A673 (cell line): ENCODE measurements around the gene HDAC8. TPM values are rescaled to one million over a fixed set of nuclear protein-coding genes. Genes with fewer than 3 reads are reported as not detected.
"Not testable (repeated sequence)": the region's sequence is repeated elsewhere in the genome, so short reads cannot be mapped to it uniquely, and the experiment has no call there.

Experiments used
- BruUV-seq: library from RNA; stranded (reverse); fragments of 400-500 nt; replicated peaks from 2 replicates; lab custom pipeline; 2021; lab: Mats Ljungman, UMichigan
- CTCF ChIA-PET: fragments of 300-600 bp; sonication (Branson Sonifier 250); formaldehyde crosslinking; loops from one replicate; lab custom pipeline; 2022; ENCODE audit warnings: antibody characterized with exemption; lab: Charles Lee
- POLR2A ChIA-PET: fragments of 300-600 bp; sonication (Branson Sonifier 250); formaldehyde crosslinking; loops from one replicate; lab custom pipeline; 2022; ENCODE audit warnings: antibody characterized with exemption; ENCODE audit not compliant: low non-redundant PET; lab: Charles Lee
- DNase-seq: peaks from one replicate; pipeline ENCODE4 v3.0.0-alpha.2; 2015; ENCODE audit warnings: low spot score
- H3K27ac ChIP-seq: fragments of 200-600 bp; sonication (generic); 2 replicates; pipeline ENCODE4 v1.5.1; 2016; ENCODE audit warnings: mixed run types, low read depth, mild to moderate bottlenecking, mixed read lengths, antibody characterized with exemption, low read length; ENCODE audit not compliant: poor library complexity, severe bottlenecking
- H3K27me3 ChIP-seq: fragments of 200-600 bp; sonication (generic); replicated peaks from 2 replicates; pipeline ENCODE4 v1.6.1; 2017; ENCODE audit warnings: mixed run types, low read depth, mild to moderate bottlenecking, mixed read lengths, antibody characterized with exemption, low read length; ENCODE audit not compliant: insufficient read depth, poor library complexity
- H3K36me3 ChIP-seq: fragments of 200-600 bp; sonication (generic); 2 replicates; pipeline ENCODE4 v1.6.1; 2016; ENCODE audit warnings: mixed run types, mild to moderate bottlenecking, mixed read lengths, antibody characterized with exemption, low read length; ENCODE audit not compliant: insufficient read depth, poor library complexity, severe bottlenecking
- H3K4me1 ChIP-seq: fragments of 200-600 bp; sonication (generic); 2 replicates; pipeline ENCODE4 v1.6.1; 2017; ENCODE audit warnings: mixed run types, mild to moderate bottlenecking, mixed read lengths, antibody characterized with exemption, low read length; ENCODE audit not compliant: insufficient read depth, poor library complexity, severe bottlenecking
- H3K4me3 ChIP-seq: fragments of 200-600 bp; sonication (generic); 2 replicates; pipeline ENCODE4 v1.5.1; 2016; ENCODE audit warnings: low read depth, mixed run types, mild to moderate bottlenecking, mixed read lengths, low read length; ENCODE audit not compliant: poor library complexity, severe bottlenecking
- H3K9me3 ChIP-seq: fragments of 200-600 bp; sonication (generic); 2 replicates; pipeline ENCODE4 v1.6.1; 2016; ENCODE audit warnings: mixed run types, low read depth, mild to moderate bottlenecking, mixed read lengths, antibody characterized with exemption, low read length; ENCODE audit not compliant: poor library complexity, severe bottlenecking
- EZH2 ChIP-seq: fragments of 200-600 bp; sonication (generic); IDR thresholded peaks from 2 replicates; pipeline ENCODE4 v1.6.1; 2017; ENCODE audit warnings: borderline replicate concordance, low read depth, mild to moderate bottlenecking, mixed read lengths, antibody characterized with exemption, low read length; ENCODE audit not compliant: poor library complexity, severe bottlenecking
- intact Hi-C: fragments of 100-400 bp; cut with micrococcal nuclease; formaldehyde crosslinking; loops from one replicate; pipeline ENCODE4 v1.10.0; 2022; ENCODE audit not compliant: unreplicated experiment
- total RNA-seq: library from RNA; stranded (reverse); gene quantifications from 2 replicates; pipeline ENCODE4 v1.2.3, GENCODE V29; 2021
- TF ChIP-seq, protein P1 (sequence below): fragments of 300-800, 200-600 bp; sonication (generic); conservative IDR thresholded peaks from 2 replicates; pipeline ENCODE4 v1.5.1; 2017; ENCODE audit warnings: low read depth, mild to moderate bottlenecking, antibody characterized with exemption, low read length, moderate library complexity, mixed read lengths

The HDAC8 gene
- total RNA-seq, 1 experiment from 2014 or later: 26.0 TPM

DNA sequence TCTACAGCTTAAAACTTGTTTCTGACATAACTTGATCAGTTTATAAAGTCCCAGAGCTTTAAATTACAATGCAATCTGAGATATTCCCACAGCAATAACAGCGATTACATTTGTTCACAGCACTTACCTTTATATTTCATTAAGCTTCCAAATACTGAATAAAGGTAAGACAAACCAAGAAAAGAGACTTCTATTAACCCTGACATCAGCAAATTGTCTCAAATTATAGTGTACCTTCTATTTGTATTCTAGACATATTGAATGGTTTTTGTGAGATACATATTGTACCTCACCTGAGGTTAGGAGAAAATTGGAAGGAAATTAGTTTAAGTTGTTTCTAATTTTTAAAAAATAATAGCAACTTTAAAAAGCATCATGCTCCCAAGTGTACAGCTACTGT is 111.9 kb downstream of the HDAC8 start:
- Histone ChIP-seq H3K4me1 (no peaks in the 10 kb centered on the region), H3K27me3 (no peaks in the 10 kb centered on the region), H3K4me3 (no peak overlapping the region), H3K27ac (no peak overlapping the region), H3K36me3 (no peaks in the 10 kb centered on the region), H3K9me3 (no peaks in the 10 kb centered on the region)
- no TSS peak for BruUV-seq
- POLR2A ChIA-PET: no interaction called here
- DNase-seq: no peak
- intact Hi-C loops: no loop called here
- TF ChIP-seq EZH2: no peak
- TF ChIP-seq, protein P1, sequence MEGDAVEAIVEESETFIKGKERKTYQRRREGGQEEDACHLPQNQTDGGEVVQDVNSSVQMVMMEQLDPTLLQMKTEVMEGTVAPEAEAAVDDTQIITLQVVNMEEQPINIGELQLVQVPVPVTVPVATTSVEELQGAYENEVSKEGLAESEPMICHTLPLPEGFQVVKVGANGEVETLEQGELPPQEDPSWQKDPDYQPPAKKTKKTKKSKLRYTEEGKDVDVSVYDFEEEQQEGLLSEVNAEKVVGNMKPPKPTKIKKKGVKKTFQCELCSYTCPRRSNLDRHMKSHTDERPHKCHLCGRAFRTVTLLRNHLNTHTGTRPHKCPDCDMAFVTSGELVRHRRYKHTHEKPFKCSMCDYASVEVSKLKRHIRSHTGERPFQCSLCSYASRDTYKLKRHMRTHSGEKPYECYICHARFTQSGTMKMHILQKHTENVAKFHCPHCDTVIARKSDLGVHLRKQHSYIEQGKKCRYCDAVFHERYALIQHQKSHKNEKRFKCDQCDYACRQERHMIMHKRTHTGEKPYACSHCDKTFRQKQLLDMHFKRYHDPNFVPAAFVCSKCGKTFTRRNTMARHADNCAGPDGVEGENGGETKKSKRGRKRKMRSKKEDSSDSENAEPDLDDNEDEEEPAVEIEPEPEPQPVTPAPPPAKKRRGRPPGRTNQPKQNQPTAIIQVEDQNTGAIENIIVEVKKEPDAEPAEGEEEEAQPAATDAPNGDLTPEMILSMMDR: no peak
- CTCF ChIA-PET: no interaction called here

DNA sequence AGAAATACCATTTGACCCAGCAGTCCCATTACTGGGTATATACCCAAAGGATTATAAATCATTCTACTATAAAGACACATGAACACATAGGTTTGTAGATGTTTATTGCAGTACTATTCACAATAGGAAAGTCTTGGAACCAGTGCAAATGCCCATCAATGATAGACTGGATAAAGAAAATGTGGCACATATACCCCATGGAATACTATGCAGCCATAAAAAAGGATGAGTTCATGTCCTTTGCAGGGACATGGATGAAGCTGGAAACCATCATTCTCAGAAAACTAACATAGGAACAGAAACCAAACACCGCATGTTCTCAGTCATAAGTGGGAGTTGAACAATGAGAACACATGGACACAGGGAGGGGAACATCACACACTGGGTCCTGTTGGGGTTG is 123.6 kb downstream of the HDAC8 start:
- H3K9me3 ChIP-seq, DNase-seq, BruUV-seq, H3K27me3 ChIP-seq, H3K36me3 ChIP-seq, H3K4me1 ChIP-seq, intact Hi-C loops, H3K4me3 ChIP-seq, H3K27ac ChIP-seq, CTCF ChIA-PET, POLR2A ChIA-PET: not testable (repeated sequence)

DNA sequence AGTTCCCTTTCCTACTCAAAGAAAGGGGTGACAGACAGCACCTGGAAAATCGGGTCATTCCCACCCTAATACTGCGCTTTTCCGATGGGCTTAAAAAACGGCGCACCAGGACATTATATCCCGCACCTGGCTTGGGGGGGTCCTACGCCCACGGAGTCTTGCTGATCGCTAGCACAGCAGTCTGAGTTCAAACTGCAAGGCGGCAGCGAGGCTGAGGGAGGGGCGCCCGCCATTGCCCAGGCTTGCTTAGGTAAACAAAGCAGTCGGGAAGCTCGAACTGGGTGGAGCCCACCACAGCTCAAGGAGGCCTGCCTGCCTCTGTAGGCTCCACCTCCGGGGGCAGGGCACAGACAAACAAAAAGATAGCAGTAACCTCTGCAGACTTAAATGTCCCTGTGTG is 131.9 kb downstream of the HDAC8 start:
- H3K4me3 ChIP-seq, intact Hi-C loops, BruUV-seq, H3K4me1 ChIP-seq, H3K27ac ChIP-seq, CTCF ChIA-PET, H3K27me3 ChIP-seq, H3K36me3 ChIP-seq, POLR2A ChIA-PET, DNase-seq, H3K9me3 ChIP-seq: not testable (repeated sequence)

DNA sequence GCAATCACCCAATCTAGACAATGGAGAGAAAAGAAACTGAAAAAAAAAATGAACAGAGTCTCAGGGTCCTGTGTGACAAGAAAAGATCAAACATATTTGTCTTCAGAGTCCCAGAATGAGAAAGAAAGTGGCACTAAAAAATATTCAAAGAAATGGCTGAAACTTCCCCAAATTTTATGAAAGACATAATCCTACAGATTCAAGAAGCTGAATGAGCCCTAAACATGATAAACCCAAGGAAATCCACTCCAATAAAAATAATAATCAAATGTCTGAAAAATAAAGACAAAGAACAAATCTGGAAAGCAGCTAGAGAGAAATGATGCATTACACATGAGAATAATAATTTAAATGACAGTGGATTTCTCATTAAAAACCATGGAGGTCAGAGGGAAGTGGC is 136.6 kb downstream of the HDAC8 start:
- no peak overlapping the region for H3K4me3 ChIP-seq
- H3K9me3 ChIP-seq: peaks cover 7% of the 10 kb centered on the region
- TF ChIP-seq, protein P1: no peak
- no peak for TF ChIP-seq EZH2
- ChIA-PET CTCF (no interaction called here), POLR2A (no interaction called here)
- intact Hi-C loops: no loop called here
- H3K4me1 ChIP-seq: no peaks in the 10 kb centered on the region
- no peaks in the 10 kb centered on the region for H3K36me3 ChIP-seq
- H3K27ac ChIP-seq: no peak overlapping the region
- no peaks in the 10 kb centered on the region for H3K27me3 ChIP-seq
- DNase-seq: no peak
- no TSS peak for BruUV-seq
